ENCODE results near the gene ABCA2.

Gene ABCA2

GRCh38 chr9:137020771-137021567, 7.1 kb downstream of the ABCA2 start:
- peaks cover 2% of the 10 kb centered on the region for H3K4me1 Mint-ChIP-seq (ENCODE audit: low read depth)
- H3K27me3 Mint-ChIP-seq, result no peaks in the 10 kb centered on the region
- no peaks in the 10 kb centered on the region for H3K36me3 Mint-ChIP-seq
- no peak overlapping the region for H3K27ac Mint-ChIP-seq
- H3K4me3 Mint-ChIP-seq, result no peak overlapping the region
- H3K9me3 Mint-ChIP-seq (ENCODE audit: low read depth), result no peaks in the 10 kb centered on the region

- no peaks in the 10 kb centered on the region for H3K4me1 Mint-ChIP-seq (ENCODE audit: low read depth)
- H3K9me3 Mint-ChIP-seq (ENCODE audit: low read depth), result no peaks in the 10 kb centered on the region
- no peak overlapping the region for H3K27ac Mint-ChIP-seq
- H3K36me3 Mint-ChIP-seq, result no peaks in the 10 kb centered on the region
- H3K4me3 Mint-ChIP-seq, result no peak overlapping the region
- H3K27me3 Mint-ChIP-seq, result no peaks in the 10 kb centered on the region
Measured at GRCh38 chr9:137019891-137020683, 8.0 kb downstream of the ABCA2 start.

GRCh38 chr9:137018761-137019559, 9.1 kb downstream of the ABCA2 start:
- Mint-ChIP-seq H3K27me3 (no peaks in the 10 kb centered on the region), H3K4me3 (no peak overlapping the region), H3K4me1 (ENCODE audit: low read depth) (no peaks in the 10 kb centered on the region), H3K27ac (no peak overlapping the region), H3K36me3 (no peaks in the 10 kb centered on the region), H3K9me3 (ENCODE audit: low read depth) (no peaks in the 10 kb centered on the region)

GRCh38 chr9:137017791-137018497, 10.1 kb downstream of the ABCA2 start:
- Mint-ChIP-seq H3K27ac (no peak overlapping the region), H3K27me3 (no peaks in the 10 kb centered on the region), H3K4me3 (no peak overlapping the region), H3K4me1 (ENCODE audit: low read depth) (no peaks in the 10 kb centered on the region), H3K9me3 (ENCODE audit: low read depth) (no peaks in the 10 kb centered on the region), H3K36me3 (no peaks in the 10 kb centered on the region)

GRCh38 chr9:137017071-137017470, 11.0 kb downstream of the ABCA2 start:
- H3K27ac Mint-ChIP-seq, result no peak overlapping the region
- no peak overlapping the region for H3K4me3 Mint-ChIP-seq
- H3K9me3 Mint-ChIP-seq (ENCODE audit: low read depth), result no peaks in the 10 kb centered on the region
- no peaks in the 10 kb centered on the region for H3K4me1 Mint-ChIP-seq (ENCODE audit: low read depth)
- H3K36me3 Mint-ChIP-seq, result no peaks in the 10 kb centered on the region
- H3K27me3 Mint-ChIP-seq, result no peaks in the 10 kb centered on the region

GRCh38 chr9:137016436-137016835, 11.6 kb downstream of the ABCA2 start:
- H3K4me3 Mint-ChIP-seq, result no peak overlapping the region
- H3K36me3 Mint-ChIP-seq, result no peaks in the 10 kb centered on the region
- H3K27me3 Mint-ChIP-seq, result no peaks in the 10 kb centered on the region
- no peak overlapping the region for H3K27ac Mint-ChIP-seq
- no peaks in the 10 kb centered on the region for H3K9me3 Mint-ChIP-seq (ENCODE audit: low read depth)
- no peaks in the 10 kb centered on the region for H3K4me1 Mint-ChIP-seq (ENCODE audit: low read depth)

- Mint-ChIP-seq H3K27me3 (no peaks in the 10 kb centered on the region), H3K4me3 (no peak overlapping the region), H3K36me3 (no peaks in the 10 kb centered on the region), H3K27ac (no peak overlapping the region), H3K9me3 (ENCODE audit: low read depth) (no peaks in the 10 kb centered on the region), H3K4me1 (ENCODE audit: low read depth) (no peaks in the 10 kb centered on the region)
Measured at GRCh38 chr9:137015976-137016375, 12.1 kb downstream of the ABCA2 start.

GRCh38 chr9:137015540-137015930, 12.5 kb downstream of the ABCA2 start:
- H3K27me3 Mint-ChIP-seq, result no peaks in the 10 kb centered on the region
- no peaks in the 10 kb centered on the region for H3K4me1 Mint-ChIP-seq (ENCODE audit: low read depth)
- no peak overlapping the region for H3K27ac Mint-ChIP-seq
- no peak overlapping the region for H3K4me3 Mint-ChIP-seq
- H3K9me3 Mint-ChIP-seq (ENCODE audit: low read depth), result no peaks in the 10 kb centered on the region
- H3K36me3 Mint-ChIP-seq, result no peaks in the 10 kb centered on the region

GRCh38 chr9:137014776-137015539, 13.1 kb downstream of the ABCA2 start:
- Mint-ChIP-seq H3K9me3 (ENCODE audit: low read depth) (no peaks in the 10 kb centered on the region), H3K27me3 (no peaks in the 10 kb centered on the region), H3K27ac (no peak overlapping the region), H3K4me1 (ENCODE audit: low read depth) (no peaks in the 10 kb centered on the region), H3K4me3 (no peak overlapping the region), H3K36me3 (no peaks in the 10 kb centered on the region)

- no peaks in the 10 kb centered on the region for H3K9me3 Mint-ChIP-seq (ENCODE audit: low read depth)
- H3K4me1 Mint-ChIP-seq (ENCODE audit: low read depth), result no peaks in the 10 kb centered on the region
- no peak overlapping the region for H3K27ac Mint-ChIP-seq
- H3K4me3 Mint-ChIP-seq, result no peak overlapping the region
- no peaks in the 10 kb centered on the region for H3K36me3 Mint-ChIP-seq
- no peaks in the 10 kb centered on the region for H3K27me3 Mint-ChIP-seq
Measured at GRCh38 chr9:137014166-137014565, 13.9 kb downstream of the ABCA2 start.

GRCh38 chr9:137013571-137013940, 14.5 kb downstream of the ABCA2 start:
- H3K4me3 Mint-ChIP-seq, result no peak overlapping the region
- H3K27me3 Mint-ChIP-seq, result no peaks in the 10 kb centered on the region
- H3K36me3 Mint-ChIP-seq, result no peaks in the 10 kb centered on the region
- no peak overlapping the region for H3K27ac Mint-ChIP-seq
- H3K4me1 Mint-ChIP-seq (ENCODE audit: low read depth), result no peaks in the 10 kb centered on the region
- no peaks in the 10 kb centered on the region for H3K9me3 Mint-ChIP-seq (ENCODE audit: low read depth)

GRCh38 chr9:137012694-137013570, 15.1 kb downstream of the ABCA2 start:
- Mint-ChIP-seq H3K36me3 (no peaks in the 10 kb centered on the region), H3K4me3 (no peak overlapping the region), H3K27ac (no peak overlapping the region), H3K4me1 (ENCODE audit: low read depth) (no peaks in the 10 kb centered on the region), H3K27me3 (no peaks in the 10 kb centered on the region), H3K9me3 (ENCODE audit: low read depth) (no peaks in the 10 kb centered on the region)

GRCh38 chr9:137011907-137012675, 15.9 kb downstream of the ABCA2 start:
- no peak overlapping the region for H3K4me3 Mint-ChIP-seq
- H3K9me3 Mint-ChIP-seq (ENCODE audit: low read depth), result no peaks in the 10 kb centered on the region
- H3K36me3 Mint-ChIP-seq, result no peaks in the 10 kb centered on the region
- no peak overlapping the region for H3K27ac Mint-ChIP-seq
- H3K27me3 Mint-ChIP-seq, result no peaks in the 10 kb centered on the region
- no peaks in the 10 kb centered on the region for H3K4me1 Mint-ChIP-seq (ENCODE audit: low read depth)

All from activated naive CD8-positive, alpha-beta T cell (primary cell).